SU-DHL-6 (cell line): Measurements from ENCODE around the gene CAPN8.

Experiments used
- EZH2phosphoT487 ChIP-seq: fragments of 200-600 bp; sonication (generic), shearing (Covaris generic); conservative IDR thresholded peaks from 2 replicates; pipeline ENCODE4 v1.6.1; 2018; ENCODE audit warnings: mild to moderate bottlenecking, antibody characterized with exemption, low read length, moderate library complexity, mixed read lengths
- TF ChIP-seq, protein P1 (sequence below): fragments of 200-600 bp; sonication (generic); IDR thresholded peaks from one replicate; pipeline ENCODE4 v1.5.1; 2017; ENCODE audit warnings: antibody characterized with exemption, mild to moderate bottlenecking, low read length, moderate library complexity; ENCODE audit not compliant: insufficient read depth, poor library complexity, severe bottlenecking

- TF ChIP-seq, protein P1, sequence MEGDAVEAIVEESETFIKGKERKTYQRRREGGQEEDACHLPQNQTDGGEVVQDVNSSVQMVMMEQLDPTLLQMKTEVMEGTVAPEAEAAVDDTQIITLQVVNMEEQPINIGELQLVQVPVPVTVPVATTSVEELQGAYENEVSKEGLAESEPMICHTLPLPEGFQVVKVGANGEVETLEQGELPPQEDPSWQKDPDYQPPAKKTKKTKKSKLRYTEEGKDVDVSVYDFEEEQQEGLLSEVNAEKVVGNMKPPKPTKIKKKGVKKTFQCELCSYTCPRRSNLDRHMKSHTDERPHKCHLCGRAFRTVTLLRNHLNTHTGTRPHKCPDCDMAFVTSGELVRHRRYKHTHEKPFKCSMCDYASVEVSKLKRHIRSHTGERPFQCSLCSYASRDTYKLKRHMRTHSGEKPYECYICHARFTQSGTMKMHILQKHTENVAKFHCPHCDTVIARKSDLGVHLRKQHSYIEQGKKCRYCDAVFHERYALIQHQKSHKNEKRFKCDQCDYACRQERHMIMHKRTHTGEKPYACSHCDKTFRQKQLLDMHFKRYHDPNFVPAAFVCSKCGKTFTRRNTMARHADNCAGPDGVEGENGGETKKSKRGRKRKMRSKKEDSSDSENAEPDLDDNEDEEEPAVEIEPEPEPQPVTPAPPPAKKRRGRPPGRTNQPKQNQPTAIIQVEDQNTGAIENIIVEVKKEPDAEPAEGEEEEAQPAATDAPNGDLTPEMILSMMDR, result no peak
- TF ChIP-seq EZH2phosphoT487, result no peak
Observed at GRCh38 chr1:223704921-223705878, 39.7 kb upstream of the CAPN8 start.
